IMR-90 (cell line): ENCODE results near the gene INPP5D. TPM values are rescaled to one million over a fixed set of nuclear protein-coding genes. Genes with fewer than 3 reads are reported as not detected.
A peak's percentile ranks its signal among the peaks of the same experiment; 100 is the strongest.

Experiments
- ATAC-seq: fragments of 200-7000 bp; cut with Tn5 transposase; 2 replicates; pipeline ENCODE4 v1.9.1; 2020; ENCODE audit warnings: low read depth, mild to moderate bottlenecking, moderate library complexity
- BruUV-seq: library from RNA; stranded (reverse); fragments of 400-500 nt; replicated peaks from 2 replicates; lab custom pipeline; 2021; lab: Mats Ljungman, UMichigan
- CTCF ChIA-PET: fragments of 300-600 bp; formaldehyde crosslinking; extraction: SDS; loops from one replicate; lab custom pipeline; 2021; ENCODE audit warnings: antibody characterized with exemption; lab: Yijun Ruan, JAX
- POLR2A ChIA-PET: fragments of 300-600 bp; sonication (Branson Sonifier 250); formaldehyde crosslinking; loops from one replicate; lab custom pipeline; 2022; ENCODE audit warnings: antibody characterized with exemption; ENCODE audit not compliant: unreplicated experiment; lab: Charles Lee
- DNase-seq: peaks from one replicate; pipeline ENCODE4 v3.0.0; 2013
- H2AFZ ChIP-seq: replicated peaks from 2 replicates; pipeline ENCODE3; 2013; ENCODE audit warnings: low read length, mild to moderate bottlenecking; ENCODE audit not compliant: poor library complexity
- H2AK5ac ChIP-seq: 2 replicates; pipeline ENCODE4 v1.6.1; 2013; ENCODE audit warnings: low read depth, low read length, inconsistent platforms
- H2AK9ac ChIP-seq: replicated peaks from 2 replicates; pipeline ENCODE3; 2013; ENCODE audit warnings: mild to moderate bottlenecking, low read depth, low read length, moderate library complexity; ENCODE audit not compliant: poor library complexity
- H2BK120ac ChIP-seq: 2 replicates; pipeline ENCODE4 v1.6.1; 2013; ENCODE audit warnings: low read depth, low read length, inconsistent platforms
- H2BK15ac ChIP-seq: 3 replicates; pipeline ENCODE4 v1.6.1; 2013; ENCODE audit warnings: low read depth, low read length, inconsistent platforms
- H2BK20ac ChIP-seq: 2 replicates; pipeline ENCODE4 v1.6.1; 2013; ENCODE audit warnings: low read depth, mild to moderate bottlenecking, inconsistent platforms, low read length, moderate library complexity
- H2BK5ac ChIP-seq: 2 replicates; pipeline ENCODE4 v1.6.1; 2013; ENCODE audit warnings: mild to moderate bottlenecking, low read depth, low read length, inconsistent platforms; ENCODE audit not compliant: poor library complexity, severe bottlenecking
- H3K14ac ChIP-seq: replicated peaks from 2 replicates; pipeline ENCODE4 v1.6.1; 2013; ENCODE audit warnings: low read depth, low read length, inconsistent platforms
- H3K18ac ChIP-seq: 2 replicates; pipeline ENCODE4 v1.6.1; 2013; ENCODE audit warnings: low read depth, low read length, control low read depth
- H3K23ac ChIP-seq: 2 replicates; pipeline ENCODE4 v1.6.1; 2013; ENCODE audit warnings: low read depth, low read length, inconsistent platforms
- H3K27ac ChIP-seq: 2 replicates; pipeline ENCODE4 v1.5.1; 2013; ENCODE audit warnings: mild to moderate bottlenecking, control low read depth, low read length; ENCODE audit not compliant: insufficient read depth
- H3K27me3 ChIP-seq: 2 replicates; pipeline ENCODE4 v1.6.1; 2013; ENCODE audit warnings: low read length; ENCODE audit not compliant: control insufficient read depth, insufficient read depth
- H3K36me3 ChIP-seq: 2 replicates; pipeline ENCODE4 v1.6.1; 2013; ENCODE audit warnings: low read length, mixed read lengths; ENCODE audit not compliant: control insufficient read depth, insufficient read depth
- H3K4ac ChIP-seq: 2 replicates; pipeline ENCODE4 v1.6.1; 2013; ENCODE audit warnings: low read depth, low read length, inconsistent platforms
- H3K4me1 ChIP-seq: 2 replicates; pipeline ENCODE4 v1.6.1; 2013; ENCODE audit warnings: low read length, mixed read lengths; ENCODE audit not compliant: control insufficient read depth, insufficient read depth
- H3K4me2 ChIP-seq: 2 replicates; pipeline ENCODE4 v1.6.1; 2013; ENCODE audit warnings: low read depth, mild to moderate bottlenecking, control low read depth, low read length, moderate library complexity
- H3K4me3 ChIP-seq: 2 replicates; pipeline ENCODE4 v1.5.1; 2013; ENCODE audit warnings: low read depth, mild to moderate bottlenecking, control low read depth, low read length, moderate library complexity; ENCODE audit not compliant: insufficient read depth
- H3K56ac ChIP-seq: 2 replicates; pipeline ENCODE4 v1.6.1; 2013; ENCODE audit warnings: low read length, inconsistent platforms; ENCODE audit not compliant: insufficient read depth; ENCODE audit errors: extremely low read depth
- H3K79me1 ChIP-seq, 2 experiments: 2 replicates each; pipeline ENCODE4 v1.6.1; 2013; ENCODE audit warnings: low read length in 2 of 2, inconsistent platforms in 1 of 2, low read depth in 1 of 2
- H3K9ac ChIP-seq: 2 replicates; pipeline ENCODE4 v1.6.1; 2013; ENCODE audit warnings: low read depth, low read length, control low read depth
- H3K9me1 ChIP-seq: 2 replicates; pipeline ENCODE4 v1.6.1; 2013; ENCODE audit warnings: low read length, inconsistent platforms; ENCODE audit not compliant: insufficient read depth
- H3K9me3 ChIP-seq: 2 replicates; pipeline ENCODE4 v1.6.1; 2013; ENCODE audit warnings: low read length; ENCODE audit not compliant: control insufficient read depth, insufficient read depth
- H4K20me1 ChIP-seq: 2 replicates; pipeline ENCODE4 v1.6.1; 2013; ENCODE audit warnings: low read length, inconsistent platforms; ENCODE audit not compliant: insufficient read depth
- H4K5ac ChIP-seq: 2 replicates; pipeline ENCODE4 v1.6.1; 2013; ENCODE audit warnings: mild to moderate bottlenecking, low read depth, low read length, control low read depth
- H4K8ac ChIP-seq, 2 experiments: 2 replicates each; pipeline ENCODE4 v1.6.1; 2013; ENCODE audit warnings: low read depth in 2 of 2, low read length in 2 of 2, control low read depth in 1 of 2, inconsistent platforms in 1 of 2
- H4K91ac ChIP-seq: 2 replicates; pipeline ENCODE4 v1.6.1; 2013; ENCODE audit warnings: low read depth, low read length, inconsistent platforms; ENCODE audit not compliant: insufficient read depth
- BHLHE40 ChIP-seq: fragments of 150-350 bp; IDR thresholded peaks from 2 replicates; pipeline ENCODE4 v1.6.1; 2016; ENCODE audit warnings: mild to moderate bottlenecking, low read depth, low read length
- CEBPB ChIP-seq: IDR thresholded peaks from 2 replicates; pipeline ENCODE4 v1.6.1; 2012; ENCODE audit warnings: low read depth, low read length, improper control_type of control experiment
- CHD1 ChIP-seq: IDR thresholded peaks from 2 replicates; pipeline ENCODE4 v1.6.1; 2012; ENCODE audit warnings: low read depth, low read length, improper control_type of control experiment
- ELK1 ChIP-seq: fragments of 150-350 bp; IDR thresholded peaks from 2 replicates; pipeline ENCODE4 v1.6.1; 2016; ENCODE audit warnings: low read depth, mild to moderate bottlenecking, low read length, moderate library complexity, borderline replicate concordance
- FOS ChIP-seq: fragments of 150-350 bp; IDR thresholded peaks from 2 replicates; pipeline ENCODE4 v1.6.1; 2016; ENCODE audit warnings: low read depth, low read length
- MAFK ChIP-seq: IDR thresholded peaks from 2 replicates; pipeline ENCODE4 v1.6.1; 2012; ENCODE audit warnings: low read depth, low read length, improper control_type of control experiment
- MAZ ChIP-seq: IDR thresholded peaks from 2 replicates; pipeline ENCODE4 v1.6.1; 2012; ENCODE audit warnings: low read depth, mild to moderate bottlenecking, low read length, improper control_type of control experiment, moderate library complexity, borderline replicate concordance
- MXI1 ChIP-seq: IDR thresholded peaks from 2 replicates; pipeline ENCODE4 v1.6.1; 2012; ENCODE audit warnings: low read depth, mild to moderate bottlenecking, low read length, moderate library complexity, borderline replicate concordance
- NFE2L2 ChIP-seq: fragments of 150-350 bp; IDR thresholded peaks from 2 replicates; pipeline ENCODE4 v1.6.1; 2016; ENCODE audit warnings: low read depth, mild to moderate bottlenecking, low read length
- POLR2A ChIP-seq: IDR thresholded peaks from 2 replicates; pipeline ENCODE4 v1.6.1; 2012; ENCODE audit warnings: mild to moderate bottlenecking, low read depth, low read length
- RAD21 ChIP-seq: IDR thresholded peaks from 2 replicates; pipeline ENCODE4 v1.6.1; 2012; ENCODE audit warnings: low read length, improper control_type of control experiment
- RCOR1 ChIP-seq: IDR thresholded peaks from 2 replicates; pipeline ENCODE4 v1.6.1; 2012; ENCODE audit warnings: mild to moderate bottlenecking, low read length, improper control_type of control experiment; ENCODE audit not compliant: insufficient replicate concordance
- RFX5 ChIP-seq: IDR thresholded peaks from 2 replicates; pipeline ENCODE4 v1.8.0; 2012; ENCODE audit warnings: low read depth, mild to moderate bottlenecking, low read length, moderate library complexity
- SMC3 ChIP-seq: fragments of 150-350 bp; IDR thresholded peaks from 2 replicates; pipeline ENCODE4 v1.6.1; 2016; ENCODE audit warnings: low read depth, mild to moderate bottlenecking, antibody characterized with exemption, low read length, moderate library complexity
- WGBS, 2 experiments: methylation state at CpG; one replicate each; pipeline versions ENCODE4 v1.1.5 to v1.1.7; 2013; ENCODE audit warnings: missing lambda C conversion rate in 2 of 2; ENCODE audit not compliant: insufficient read length in 1 of 2; ENCODE audit errors: extremely low coverage in 2 of 2; 5-methylcytosine and 5-hydroxymethylcytosine counted together
- dilution Hi-C: fragments of 300-500 bp; cut with HindIII; formaldehyde crosslinking; loops from one replicate; pipeline ENCODE4 v1.14.3; 2018; ENCODE audit warnings: low sequenced_read_pairs; ENCODE audit not compliant: unreplicated experiment
- in situ Hi-C: fragments of 300-500 bp; cut with MboI; formaldehyde crosslinking; loops from 3 replicates; pipeline ENCODE4 v1.14.3; 2019; ENCODE audit warnings: low sequenced_read_pairs, inconsistent platforms, mixed read lengths
- intact Hi-C: fragments of 100-400 bp; cut with micrococcal nuclease; formaldehyde crosslinking; loops from 2 replicates; pipeline ENCODE4 v1.10.0; 2022
- polyA plus RNA-seq, 3 experiments: library from polyadenylated mRNA; depleted of rRNA; stranded (reverse); fragments of >200 nt; gene quantifications; 2 replicates each; pipeline ENCODE4 v1.2.3, GENCODE V29; 2012; ENCODE audit warnings: low replicate concordance in 1 of 3
- total RNA-seq: library from RNA; depleted of rRNA; stranded (reverse); fragments of >200 nt; gene quantifications from 2 replicates; pipeline ENCODE4 v1.2.3, GENCODE V29; 2012
- TF ChIP-seq, protein P1 (sequence below): conservative IDR thresholded peaks from 2 replicates; pipeline ENCODE4 v1.5.1; 2012; ENCODE audit warnings: mild to moderate bottlenecking, low read depth, low read length, improper control_type of control experiment
- TF ChIP-seq, protein P2 (sequence below): fragments of 150-350 bp; IDR thresholded peaks from 2 replicates; pipeline ENCODE4 v1.6.1; 2017; ENCODE audit warnings: mild to moderate bottlenecking, antibody characterized with exemption, low read length, low read depth

INPP5D gene
- total and polyA plus RNA-seq, 2 of the 4 experiments (the other 2 are of a cell fraction) = 0.18 to 0.29 TPM

DNA sequence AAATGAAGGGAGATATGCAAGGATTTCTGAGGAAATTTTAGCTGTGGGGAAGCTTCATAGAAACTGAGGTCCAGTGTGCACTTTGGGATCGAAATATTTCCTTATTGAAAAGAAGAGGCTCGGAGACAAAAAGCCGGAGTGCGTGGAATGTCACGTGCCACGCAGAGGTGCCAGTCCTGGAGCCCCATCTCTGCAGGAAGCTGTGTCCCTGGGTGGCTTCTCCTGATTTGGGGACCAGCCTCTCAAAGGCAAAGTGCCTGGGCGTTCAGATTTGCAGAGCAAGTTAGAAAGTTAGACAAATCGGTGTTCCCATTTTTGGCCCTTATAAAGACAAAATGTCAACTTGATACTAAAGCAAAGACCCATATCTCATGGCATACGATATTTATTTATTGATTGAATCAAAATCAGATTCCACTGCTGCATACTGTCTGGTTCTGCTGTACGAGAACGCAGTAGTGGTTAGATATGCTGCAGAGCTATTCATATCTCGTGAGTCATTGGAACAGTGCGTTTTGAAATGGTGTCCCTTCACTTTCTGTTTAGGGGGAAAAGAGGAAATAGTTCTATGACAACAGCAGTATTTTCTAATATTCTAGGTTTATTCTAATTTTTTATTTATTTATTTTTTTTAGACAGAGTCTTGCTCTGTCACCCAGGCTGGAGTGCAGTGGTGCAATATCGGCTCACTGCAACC is 182.2 kb downstream of the INPP5D start:
- intact Hi-C loops (no loop called here), in situ Hi-C loops (no loop called here), dilution Hi-C loops (no loop called here)
- Histone ChIP-seq H2AK5ac (no peak overlapping the region), H2AK9ac (no peak overlapping the region), H3K9me3 (peaks cover 3% of the 10 kb centered on the region; the same call in 1 of the 2 replicates), H3K56ac (no peak overlapping the region), H4K91ac (no peak overlapping the region), H2AFZ (no peak overlapping the region), H2BK120ac (no peak overlapping the region), H3K36me3 (no peaks in the 10 kb centered on the region), H3K4ac (no peak overlapping the region), H2BK20ac (no peak overlapping the region), H4K8ac (no peak overlapping the region), H3K27ac (no peak overlapping the region), H3K4me3 (no peak overlapping the region), H3K27me3 (peaks cover 8% of the 10 kb centered on the region; the same call in 1 of the 2 replicates), H2BK5ac (no peak overlapping the region), H4K5ac (no peak overlapping the region), H2BK15ac (no peak overlapping the region), H3K9ac (no peak overlapping the region), H4K20me1 (no peaks in the 10 kb centered on the region), H3K4me1 (no peaks in the 10 kb centered on the region), H3K18ac (no peak overlapping the region), H3K23ac (no peak overlapping the region), H3K79me1 (no peaks in the 10 kb centered on the region), H3K4me2 (no peak overlapping the region), H3K14ac (no peak overlapping the region), H3K9me1 (no peaks in the 10 kb centered on the region)
- BruUV-seq = no TSS peak
- CTCF ChIA-PET = interaction anchor here (1.1 kb wide), 1 partner anchor 9 kb away, joined by 3 read pairs; the partner anchor contains the start of gene ATG16L1
- POLR2A ChIA-PET = no interaction called here
- DNase-seq = peak; percentile 18
- no peak for ATAC-seq
- TF ChIP-seq BHLHE40 (no peak), RCOR1 (no peak), MAFK (no peak), MXI1 (no peak), NFE2L2 (no peak), POLR2A (no peak), MAZ (no peak), RFX5 (no peak), CEBPB (no peak), FOS (no peak), SMC3 (no peak), ELK1 (no peak), CHD1 (no peak), RAD21 (no peak)
- TF ChIP-seq, protein P1, sequence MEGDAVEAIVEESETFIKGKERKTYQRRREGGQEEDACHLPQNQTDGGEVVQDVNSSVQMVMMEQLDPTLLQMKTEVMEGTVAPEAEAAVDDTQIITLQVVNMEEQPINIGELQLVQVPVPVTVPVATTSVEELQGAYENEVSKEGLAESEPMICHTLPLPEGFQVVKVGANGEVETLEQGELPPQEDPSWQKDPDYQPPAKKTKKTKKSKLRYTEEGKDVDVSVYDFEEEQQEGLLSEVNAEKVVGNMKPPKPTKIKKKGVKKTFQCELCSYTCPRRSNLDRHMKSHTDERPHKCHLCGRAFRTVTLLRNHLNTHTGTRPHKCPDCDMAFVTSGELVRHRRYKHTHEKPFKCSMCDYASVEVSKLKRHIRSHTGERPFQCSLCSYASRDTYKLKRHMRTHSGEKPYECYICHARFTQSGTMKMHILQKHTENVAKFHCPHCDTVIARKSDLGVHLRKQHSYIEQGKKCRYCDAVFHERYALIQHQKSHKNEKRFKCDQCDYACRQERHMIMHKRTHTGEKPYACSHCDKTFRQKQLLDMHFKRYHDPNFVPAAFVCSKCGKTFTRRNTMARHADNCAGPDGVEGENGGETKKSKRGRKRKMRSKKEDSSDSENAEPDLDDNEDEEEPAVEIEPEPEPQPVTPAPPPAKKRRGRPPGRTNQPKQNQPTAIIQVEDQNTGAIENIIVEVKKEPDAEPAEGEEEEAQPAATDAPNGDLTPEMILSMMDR = no peak
- TF ChIP-seq, protein P2, sequence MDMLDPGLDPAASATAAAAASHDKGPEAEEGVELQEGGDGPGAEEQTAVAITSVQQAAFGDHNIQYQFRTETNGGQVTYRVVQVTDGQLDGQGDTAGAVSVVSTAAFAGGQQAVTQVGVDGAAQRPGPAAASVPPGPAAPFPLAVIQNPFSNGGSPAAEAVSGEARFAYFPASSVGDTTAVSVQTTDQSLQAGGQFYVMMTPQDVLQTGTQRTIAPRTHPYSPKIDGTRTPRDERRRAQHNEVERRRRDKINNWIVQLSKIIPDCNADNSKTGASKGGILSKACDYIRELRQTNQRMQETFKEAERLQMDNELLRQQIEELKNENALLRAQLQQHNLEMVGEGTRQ = no peak
- WGBS, 2 experiments = 60% methylated on average over 1 of the region's 14 CpGs; no CpG with 5 or more reads in 1 of the 2 experiments
